Adrenal gland (tissue), 12 donors: ENCODE results near the gene KMT2C. TPM values are rescaled to one million over a fixed set of nuclear protein-coding genes. Genes with fewer than 3 reads are reported as not detected.
"Not testable (repeated sequence)": the region's sequence is repeated elsewhere in the genome, so short reads cannot be mapped to it uniquely, and the experiment has no call there.

Source experiments
- DNase-seq, 7 donors: peaks; one replicate each; pipeline ENCODE4 v3.0.0-alpha.2; 2019 to 2020
- H3K27ac ChIP-seq, 5 donors: fragments of 200-600 bp; sonication (generic) in 4 of 5; 1 replicate in 3 of 5; 2 replicates in 2 of 5; pipeline versions ENCODE4 v1.5.1 to v1.8.0; 2016 to 2020; ENCODE audit warnings: mild to moderate bottlenecking in 1 of 5
- H3K27me3 ChIP-seq: fragments of 200-600 bp; 2 replicates; pipeline ENCODE4 v1.8.0; 2021
- H3K36me3 ChIP-seq, 2 donors: fragments of 200-600 bp; replicated peaks in 1 of 2; 1 replicate in 1 of 2; 2 replicates in 1 of 2; pipeline versions ENCODE4 v1.5.1 to v1.8.0; 2018 to 2022
- H3K4me1 ChIP-seq, 2 donors: fragments of 200-600 bp; replicated peaks in 1 of 2; 1 replicate in 1 of 2; 2 replicates in 1 of 2; pipeline versions ENCODE4 v1.5.1 to v1.8.0; 2018 to 2021
- H3K4me3 ChIP-seq, 4 donors: fragments of 200-600 bp; sonication (generic) in 3 of 4; one replicate each; pipeline ENCODE4 v1.5.1; 2016 to 2018
- H3K9me3 ChIP-seq, 3 donors: fragments of 200-600 bp; sonication (generic) in 1 of 3; replicated peaks in 1 of 3; 1 replicate in 2 of 3; 2 replicates in 1 of 3; pipeline versions ENCODE4 v1.5.1 to v1.8.0; 2016 to 2021
- WGBS, 4 donors: extraction: QIAGEN DNeasy Blood & Tissue Kit in 2 of 4; methylation state at CpG; one replicate each; pipeline versions ENCODE4 v1.1.5 to v1.1.7; 2013 to 2017; 5-methylcytosine and 5-hydroxymethylcytosine counted together
- intact Hi-C, 2 donors: fragments of 100-400 bp; cut with DNase I; formaldehyde crosslinking; loops; one replicate each; pipeline versions ENCODE4 v1.14.1 to v1.15.0; 2022 to 2023
- polyA plus RNA-seq, 3 donors: library from polyadenylated mRNA; stranded (reverse); fragments of 200-250 nt in 2 of 3; fragments of 350-450 nt in 1 of 3; fragmentation: Illumina TruSeq in 1 of 3; extraction: RNeasy Lipid Tissue Mini Kit (QIAGEN cat#74804) in 1 of 3; gene quantifications; one replicate each; pipeline ENCODE4 v1.2.3, GENCODE V29; 2013 to 2014
- total RNA-seq, 9 donors: library from RNA; depleted of rRNA in 4 of 9; stranded (reverse); fragments of >200 nt in 4 of 9; fragments of 120-200 nt in 1 of 9; fragmentation: NEBNext Ultra II Directional in 1 of 9; extraction: Animal tissue kit (Norgen Biotek cat#: 25700) in 1 of 9; gene quantifications; one replicate each; pipeline versions ENCODE4 v1.1.0 to v1.2.4, GENCODE V29; 2013 to 2023
- donor health status: healthy with polysubstance abuse.
- donor health status: Bipolar disorder and iron deficiency.
- donor health status: DM: yes; HTN: yes; CAD: no.
- donor health status: DM: no; HTN: no; CAD: no.
- donor health status: DM: no; HTN: no; CAD: no.
- donor health status: DM: yes; HTN: yes; CAD: no.

Gene KMT2C
- total and polyA plus RNA-seq, 12 donors: 6.9 to 105 (median 55.6) TPM

DNA sequence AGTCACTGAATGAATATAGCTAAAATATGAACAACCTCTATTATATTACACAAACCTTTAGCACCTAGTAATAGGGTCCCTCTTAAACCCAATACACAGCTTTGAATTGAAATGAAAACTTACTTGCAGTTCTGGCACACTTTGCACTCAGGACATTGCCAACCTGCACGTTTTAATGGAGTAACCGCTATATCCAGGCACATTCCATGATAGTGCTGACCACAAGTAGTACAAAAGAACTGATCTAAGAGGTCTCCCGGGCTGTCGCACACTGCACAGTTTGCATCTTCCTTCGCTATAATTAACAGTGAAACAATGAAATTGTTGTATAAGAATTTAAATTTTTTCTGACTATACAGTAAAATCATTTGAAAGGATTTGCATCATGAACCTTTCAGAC, 170.9 kb downstream of the KMT2C start:
- H3K36me3 ChIP-seq, H3K27ac ChIP-seq, intact Hi-C loops, H3K4me1 ChIP-seq, H3K4me3 ChIP-seq, H3K9me3 ChIP-seq, H3K27me3 ChIP-seq, DNase-seq: not testable (repeated sequence)
- WGBS, 4 donors: 63 to 82% (median 74%) methylated on average over 5 of the region's 5 CpGs

DNA sequence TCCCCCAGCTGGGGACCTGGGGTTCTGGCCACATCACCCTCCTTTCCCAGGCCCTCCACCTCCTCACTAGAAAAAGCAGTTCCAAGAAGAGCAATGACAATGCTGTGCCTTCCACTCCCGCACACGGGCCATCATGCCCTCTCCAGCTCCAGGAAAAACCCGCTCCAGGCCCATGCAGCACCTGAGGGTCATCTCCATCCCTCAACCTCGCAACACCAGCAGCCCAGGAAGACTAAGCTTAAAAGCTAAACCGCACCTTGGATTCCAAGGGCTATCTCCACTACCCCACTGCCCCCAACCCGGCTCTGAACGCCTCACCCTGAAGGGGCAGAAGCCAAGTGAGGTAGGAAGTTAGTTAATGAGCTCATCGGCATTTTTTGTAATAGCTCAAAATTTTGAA, 173.7 kb downstream of the KMT2C start:
- WGBS, 4 donors: 93 to 97% (median 95%) methylated on average over 8 of the region's 8 CpGs
- H3K27me3 ChIP-seq, H3K36me3 ChIP-seq, H3K9me3 ChIP-seq, H3K4me1 ChIP-seq, H3K27ac ChIP-seq, intact Hi-C loops, H3K4me3 ChIP-seq, DNase-seq: not testable (repeated sequence)

DNA sequence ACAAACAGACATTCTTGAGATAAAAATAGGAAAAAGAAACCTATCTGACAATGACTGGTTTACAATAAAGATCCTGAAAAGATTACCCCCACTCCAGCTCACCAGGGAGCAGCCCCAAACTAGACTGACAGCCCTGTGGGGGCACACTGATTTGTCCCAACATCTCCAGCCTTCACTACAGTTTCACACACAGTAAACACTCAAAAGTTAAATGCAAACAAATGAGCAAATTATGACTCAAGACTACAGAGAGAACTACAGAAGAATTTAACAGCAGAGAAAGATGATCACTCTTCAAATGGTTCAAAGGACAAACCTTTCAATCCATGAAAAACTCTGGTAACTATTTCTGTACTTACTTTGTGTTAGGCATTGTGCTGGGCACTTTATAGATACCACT, 176.2 kb downstream of the KMT2C start:
- H3K36me3 ChIP-seq, DNase-seq, H3K4me3 ChIP-seq, H3K27me3 ChIP-seq, H3K9me3 ChIP-seq, intact Hi-C loops, H3K4me1 ChIP-seq, H3K27ac ChIP-seq: not testable (repeated sequence)

DNA sequence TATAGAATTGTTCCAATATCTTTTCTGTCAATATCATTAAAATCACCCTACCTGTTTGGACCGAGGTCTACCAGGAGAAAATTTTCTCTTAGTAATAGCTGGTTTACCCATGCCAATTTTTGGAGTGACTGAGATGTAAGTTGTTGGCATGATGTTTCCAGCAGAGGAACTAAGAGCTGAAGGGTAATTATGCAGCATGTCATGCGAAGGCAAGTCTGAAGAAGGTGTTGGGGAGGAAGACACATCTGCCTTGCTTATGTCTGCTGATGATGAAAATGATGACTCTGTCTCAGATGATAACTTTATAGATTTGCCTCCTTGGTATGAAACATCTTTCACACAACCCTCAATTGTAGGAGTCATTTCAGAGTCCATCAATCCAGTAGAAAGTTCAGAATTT, 188.0 kb downstream of the KMT2C start:
- H3K4me1 ChIP-seq, intact Hi-C loops: not testable (repeated sequence)
- 75 to 91% (median 82%) methylated on average over 2 of the region's 2 CpGs for WGBS, 4 donors

DNA sequence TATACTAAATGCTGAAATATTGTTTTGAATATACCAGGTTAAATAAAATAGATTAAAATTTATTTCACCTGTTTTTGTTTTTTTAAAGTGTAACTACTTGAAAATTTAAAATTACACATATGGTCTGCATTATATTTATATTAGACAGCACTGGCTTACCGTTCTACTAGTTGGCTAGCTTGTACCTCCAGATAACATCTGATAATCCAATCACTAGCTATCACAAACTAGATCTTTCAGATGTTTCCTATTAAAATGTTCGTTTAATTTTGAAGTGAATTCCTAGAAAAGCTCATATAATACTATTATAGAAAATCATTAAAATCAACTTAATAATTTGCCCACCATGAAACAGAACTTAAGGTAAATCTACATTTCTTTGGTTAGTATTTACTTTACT, 190.4 kb downstream of the KMT2C start:
- intact Hi-C loops, H3K27ac ChIP-seq, H3K27me3 ChIP-seq, DNase-seq, H3K9me3 ChIP-seq, H3K36me3 ChIP-seq, H3K4me3 ChIP-seq: not testable (repeated sequence)
- WGBS, 4 donors: 77 to 85% (median 79%) methylated on average over 2 of the region's 2 CpGs
- H3K4me1 ChIP-seq: peaks cover 0 to 23% of the 10 kb centered on the region in 2 donors

More for the DNA sequence above, 188.0 kb downstream of the KMT2C start:
- not testable (repeated sequence) for H3K27ac ChIP-seq, H3K9me3 ChIP-seq, H3K27me3 ChIP-seq, H3K36me3 ChIP-seq, H3K4me3 ChIP-seq, DNase-seq

DNA sequence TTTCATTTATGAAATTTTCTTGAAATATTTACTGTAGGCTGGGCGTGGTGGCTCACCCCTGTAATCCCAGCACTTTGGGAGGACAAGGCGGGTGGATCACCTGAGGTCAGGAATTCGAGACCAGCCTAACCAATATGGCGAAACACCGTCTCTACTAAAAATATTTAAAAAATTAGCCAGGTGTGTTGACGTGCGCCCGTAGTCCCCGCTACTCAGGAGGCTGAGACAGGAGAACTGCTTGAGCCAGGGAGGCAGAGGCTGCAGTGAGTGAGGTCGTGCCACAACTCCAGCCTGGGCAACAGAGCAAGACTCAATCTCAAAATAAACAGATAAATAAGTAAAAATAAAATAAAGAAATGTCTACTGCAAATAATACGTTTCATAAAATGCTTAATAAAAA, 192.3 kb downstream of the KMT2C start:
- peaks cover 0 to 31% of the 10 kb centered on the region in 2 donors for H3K4me1 ChIP-seq
- DNase-seq, H3K27ac ChIP-seq, H3K4me3 ChIP-seq, H3K36me3 ChIP-seq, H3K27me3 ChIP-seq, intact Hi-C loops, H3K9me3 ChIP-seq: not testable (repeated sequence)
- 96 to 98% (median 97%) methylated on average over 11 of the region's 11 CpGs for WGBS, 4 donors

DNA sequence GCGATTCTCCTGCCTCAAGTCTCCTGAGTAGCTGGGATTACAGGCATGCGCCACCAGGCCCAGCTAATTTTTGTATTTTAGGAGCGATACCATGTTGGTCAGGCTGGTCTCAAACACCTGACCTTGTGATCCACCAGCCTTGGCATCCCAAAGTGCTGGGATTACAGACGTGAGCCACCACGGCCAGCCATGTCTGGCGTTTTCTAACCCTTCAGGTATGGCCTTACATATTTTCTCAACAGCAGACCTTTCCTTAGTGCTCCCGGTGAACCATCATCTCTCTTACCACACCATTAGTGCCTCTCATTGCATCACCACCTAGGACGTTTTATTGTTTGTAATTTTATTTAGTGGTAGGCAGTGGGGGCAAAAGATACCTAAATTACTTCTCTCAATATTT, 194.5 kb downstream of the KMT2C start:
- intact Hi-C loops, H3K36me3 ChIP-seq, DNase-seq, H3K27me3 ChIP-seq, H3K4me3 ChIP-seq, H3K9me3 ChIP-seq: not testable (repeated sequence)
- Histone ChIP-seq H3K4me1 (peaks cover 0 to 31% of the 10 kb centered on the region in 2 donors), H3K27ac (peak overlapping the region in 3 of 5 donors; percentile 11 to 22 (median 11))
- 70 to 78% (median 72%) methylated on average over 8 of the region's 8 CpGs for WGBS, 4 donors

DNA sequence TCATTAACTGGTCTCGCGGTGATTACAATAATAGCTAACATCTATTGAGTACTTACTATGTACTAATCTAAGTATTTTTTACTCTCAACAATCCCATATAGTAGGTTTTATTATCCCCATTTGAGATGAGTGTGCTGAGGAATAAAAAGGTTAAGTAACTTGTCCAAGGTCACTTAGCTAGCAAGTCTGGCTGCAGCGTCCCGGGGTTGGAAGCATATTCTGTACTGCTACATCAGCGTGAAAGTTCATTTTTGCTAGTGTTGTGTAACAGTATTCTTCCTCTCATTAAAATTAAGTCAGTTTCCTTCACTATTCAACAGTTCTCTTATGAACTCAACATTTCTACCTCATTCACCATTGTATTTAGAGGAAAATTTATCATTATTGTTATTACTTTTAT, 199.5 kb downstream of the KMT2C start:
- Histone ChIP-seq H3K4me1 (peaks cover 6 to 17% of the 10 kb centered on the region in 2 donors), H3K27ac (peak overlapping the region in 1 of 5 donors; percentile 23), H3K36me3 (peaks cover 0 to 11% of the 10 kb centered on the region in 2 donors)
- DNase-seq: peak in 6 of 7 donors; percentile 25 to 69 (median 60)
- 48 to 65% (median 51%) methylated on average over 5 of the region's 5 CpGs for WGBS, 4 donors
- intact Hi-C loops, H3K4me3 ChIP-seq, H3K9me3 ChIP-seq, H3K27me3 ChIP-seq: not testable (repeated sequence)

DNA sequence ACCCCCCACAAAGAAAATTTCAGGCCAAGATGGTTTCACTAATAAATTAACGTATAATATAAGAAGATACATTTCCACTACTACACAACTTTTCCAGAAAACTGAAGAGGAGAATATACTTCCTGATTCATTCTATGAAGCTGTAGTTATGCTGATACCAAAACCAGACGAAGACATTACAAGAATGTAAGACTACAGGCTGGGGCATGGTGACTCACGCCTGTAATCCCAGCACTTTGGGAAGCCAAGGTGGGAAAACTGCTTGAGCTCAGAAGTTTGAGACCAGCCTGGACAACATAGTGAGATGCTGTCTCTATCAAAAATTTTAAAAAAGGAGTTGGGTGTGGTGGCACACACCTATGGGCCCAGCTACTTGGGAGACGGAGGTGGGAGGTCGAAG, 201.4 kb downstream of the KMT2C start:
- not testable (repeated sequence) for DNase-seq

More for the DNA sequence above, 201.4 kb downstream of the KMT2C start:
- 89 to 97% (median 95%) methylated on average over 5 of the region's 5 CpGs for WGBS, 4 donors
- H3K27ac ChIP-seq, H3K4me1 ChIP-seq, H3K4me3 ChIP-seq, H3K9me3 ChIP-seq, H3K27me3 ChIP-seq, intact Hi-C loops: not testable (repeated sequence)
- peaks cover 0 to 19% of the 10 kb centered on the region in 2 donors for H3K36me3 ChIP-seq
